HepG2 (cell line): ENCODE results near the gene CDH23. TPM values are rescaled to one million over a fixed set of nuclear protein-coding genes. Genes with fewer than 3 reads are reported as not detected.

Source experiments
- ATF6 ChIP-seq: sonication (generic); formaldehyde crosslinking; conservative IDR thresholded peaks from 2 replicates; pipeline ENCODE4 v1.4.0; 2020; ENCODE audit warnings: missing genetic modification reagents
- CAMTA2 ChIP-seq: sonication (generic); formaldehyde crosslinking; IDR thresholded peaks from 2 replicates; pipeline ENCODE4 v1.4.0; 2020; ENCODE audit warnings: mild to moderate bottlenecking, missing genetic modification reagents, borderline replicate concordance
- HOXA7 ChIP-seq: sonication (generic); formaldehyde crosslinking; IDR thresholded peaks from 2 replicates; pipeline ENCODE4 v1.8.1; 2022; ENCODE audit warnings: mild to moderate bottlenecking, missing genetic modification reagents, moderate library complexity
- JUNB ChIP-seq: sonication (generic); formaldehyde crosslinking; IDR thresholded peaks from 2 replicates; pipeline ENCODE4 v1.8.0; 2022; ENCODE audit warnings: missing genetic modification reagents, mild to moderate bottlenecking, borderline replicate concordance
- KDM5B ChIP-seq: sonication (generic); formaldehyde crosslinking; IDR thresholded peaks from 2 replicates; pipeline ENCODE4 v1.4.0; 2020; ENCODE audit warnings: missing genetic modification reagents, mild to moderate bottlenecking, borderline replicate concordance
- MATR3 ChIP-seq: sonication (generic); formaldehyde crosslinking; IDR thresholded peaks from 2 replicates; pipeline ENCODE4 v1.4.0; 2020; ENCODE audit warnings: missing genetic modification reagents
- PPARG ChIP-seq: conservative IDR thresholded peaks from 2 replicates; pipeline ENCODE4 v1.6.1; 2016; ENCODE audit warnings: missing biosample characterization, missing genetic modification reagents
- SRSF9 ChIP-seq: fragments of 200-400 bp; formaldehyde crosslinking; IDR thresholded peaks from 2 replicates; pipeline ENCODE4 v1.6.1; 2018; ENCODE audit warnings: borderline replicate concordance, mild to moderate bottlenecking, low read depth, low read length; ENCODE audit not compliant: insufficient read depth, poor library complexity, severe bottlenecking
- YEATS4 ChIP-seq: sonication (generic); formaldehyde crosslinking; IDR thresholded peaks from 2 replicates; pipeline ENCODE4 v1.4.0; 2020; ENCODE audit warnings: missing genetic modification reagents, borderline replicate concordance
- ZBTB10 ChIP-seq: sonication (generic); formaldehyde crosslinking; IDR thresholded peaks from 2 replicates; pipeline ENCODE4 v1.4.0; 2020; ENCODE audit warnings: missing genetic modification reagents, borderline replicate concordance
- ZBTB46 ChIP-seq: sonication (generic); formaldehyde crosslinking; IDR thresholded peaks from 2 replicates; pipeline ENCODE4 v1.4.0; 2020; ENCODE audit warnings: mild to moderate bottlenecking, missing genetic modification reagents, borderline replicate concordance
- ZNF232 ChIP-seq: sonication (generic); formaldehyde crosslinking; IDR thresholded peaks from 2 replicates; pipeline ENCODE4 v1.4.0; 2020; ENCODE audit warnings: missing genetic modification reagents, borderline replicate concordance
- ZNF260 ChIP-seq: sonication (generic); formaldehyde crosslinking; IDR thresholded peaks from 2 replicates; pipeline ENCODE4 v1.4.0; 2020; ENCODE audit warnings: missing genetic modification reagents, low read depth, mild to moderate bottlenecking, borderline replicate concordance
- ZNF331 ChIP-seq: sonication (generic); formaldehyde crosslinking; IDR thresholded peaks from 2 replicates; pipeline ENCODE4 v1.4.0; 2020; ENCODE audit warnings: missing genetic modification reagents
- ZNF335 ChIP-seq: sonication (generic); formaldehyde crosslinking; IDR thresholded peaks from 2 replicates; pipeline ENCODE4 v1.4.0; 2020; ENCODE audit warnings: missing genetic modification reagents
- ZNF33A ChIP-seq: sonication (generic); formaldehyde crosslinking; IDR thresholded peaks from 2 replicates; pipeline ENCODE4 v1.5.1; 2020; ENCODE audit warnings: missing genetic modification reagents, mild to moderate bottlenecking, moderate library complexity, borderline replicate concordance
- ZNF367 ChIP-seq: sonication (generic); formaldehyde crosslinking; IDR thresholded peaks from 2 replicates; pipeline ENCODE4 v1.4.0; 2020; ENCODE audit warnings: missing genetic modification reagents, borderline replicate concordance
- ZNF382 ChIP-seq: sonication (generic); formaldehyde crosslinking; IDR thresholded peaks from 2 replicates; pipeline ENCODE4 v1.5.0; 2020; ENCODE audit warnings: missing genetic modification reagents, mild to moderate bottlenecking, borderline replicate concordance
- ZNF558 ChIP-seq: sonication (generic); formaldehyde crosslinking; IDR thresholded peaks from 2 replicates; pipeline ENCODE4 v1.9.0; 2022; ENCODE audit warnings: mild to moderate bottlenecking, missing genetic modification reagents, borderline replicate concordance
- ZNF605 ChIP-seq: sonication (generic); formaldehyde crosslinking; IDR thresholded peaks from 2 replicates; pipeline ENCODE4 v1.8.0; 2022; ENCODE audit warnings: mild to moderate bottlenecking, missing genetic modification reagents
- ZNF878 ChIP-seq: sonication (generic); formaldehyde crosslinking; IDR thresholded peaks from 2 replicates; pipeline ENCODE4 v1.8.1; 2023; ENCODE audit warnings: mild to moderate bottlenecking, missing genetic modification reagents, moderate library complexity
- polyA plus RNA-seq, 8 experiments: library from polyadenylated mRNA; depleted of rRNA in 3 of 8; stranded (reverse) in 7 of 8; unstranded in 1 of 8; fragments of >200 nt; fragmentation: Illumina TruSeq in 4 of 8; extraction: Trizol in 4 of 8; gene quantifications; 2 replicates each; pipeline versions ENCODE4 v1.2.1 to v1.2.3, GENCODE V29; 2011 to 2016; ENCODE audit warnings: low read depth in 4 of 8, missing spikeins in 1 of 8, mixed read lengths in 1 of 8; ENCODE audit not compliant: insufficient read depth in 1 of 8
- total RNA-seq, 5 experiments: library from RNA; depleted of rRNA; stranded (reverse); fragments of >200 nt; fragmentation: Illumina TruSeq; extraction: Trizol; gene quantifications; 2 replicates each; pipeline ENCODE4 v1.2.3, GENCODE V29; 2016; ENCODE audit warnings: low read depth in 1 of 5
- TF ChIP-seq, protein P1 (sequence below): IDR thresholded peaks from 2 replicates; pipeline ENCODE4 v1.6.1; 2016; ENCODE audit warnings: low read depth, borderline replicate concordance

The CDH23 gene
- total and polyA plus RNA-seq, 2 of the 13 experiments (the other 11 are each of a cell fraction or from before 2014, with no cell fraction given), result 0.13 TPM; not detected in 1

- no peak for TF ChIP-seq ZBTB46 (CRISPR knock-in tag)
- TF ChIP-seq ZNF260 (CRISPR knock-in tag), result no peak
- TF ChIP-seq ZNF33A, result no peak
- TF ChIP-seq PPARG (CRISPR knock-in tag), result peak; percentile 77
- TF ChIP-seq CAMTA2 (CRISPR knock-in tag), result peak; percentile 59; the same call in 1 of the 2 replicates
- no peak for TF ChIP-seq ZNF878 (CRISPR knock-in tag)
- TF ChIP-seq ZNF232, result peak; percentile 77; the same call in 1 of the 2 replicates
- peak; percentile 72 for TF ChIP-seq YEATS4 (CRISPR knock-in tag)
- no peak for TF ChIP-seq ZNF382
- TF ChIP-seq ZBTB10, result 0 out of 2 replicates have a peak, but pooled peaks have one; percentile 37
- TF ChIP-seq, protein P1, sequence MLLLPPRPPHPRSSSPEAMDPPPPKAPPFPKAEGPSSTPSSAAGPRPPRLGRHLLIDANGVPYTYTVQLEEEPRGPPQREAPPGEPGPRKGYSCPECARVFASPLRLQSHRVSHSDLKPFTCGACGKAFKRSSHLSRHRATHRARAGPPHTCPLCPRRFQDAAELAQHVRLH (CRISPR knock-in tag), result no peak
- no peak for TF ChIP-seq JUNB
- TF ChIP-seq SRSF9, result no peak
- peak; percentile 58 for TF ChIP-seq KDM5B (CRISPR knock-in tag)
- TF ChIP-seq HOXA7 (CRISPR knock-in tag), result no peak
- peak; percentile 58; the same call in 1 of the 2 replicates for TF ChIP-seq ZNF335 (CRISPR knock-in tag)
- TF ChIP-seq ATF6, result no peak; the same call in 1 of the 2 replicates
- no peak for TF ChIP-seq ZNF605 (CRISPR knock-in tag)
- TF ChIP-seq ZNF558 (CRISPR knock-in tag), result no peak
- TF ChIP-seq ZNF367 (CRISPR knock-in tag), result no peak
- TF ChIP-seq ZNF331, result peak; percentile 100
- TF ChIP-seq MATR3, result no peak
Measured at GRCh38 chr10:71347587-71348395, 48.9 kb upstream of the CDH23 start (continued).
